Urinary bladder (tissue), 4 donors: ENCODE results near the gene FMO1. TPM values are rescaled to one million over a fixed set of nuclear protein-coding genes. Genes with fewer than 3 reads are reported as not detected.
"Not testable (repeated sequence)": the region's sequence is repeated elsewhere in the genome, so short reads cannot be mapped to it uniquely, and the experiment has no call there.

Experiments used
- DNase-seq: peaks from one replicate; pipeline ENCODE4 v3.0.0-alpha.2; 2015; ENCODE audit errors: extremely low spot score
- H3K27ac ChIP-seq: one replicate; pipeline ENCODE4 v1.5.1; 2013; ENCODE audit warnings: low read depth, mild to moderate bottlenecking, moderate library complexity
- H3K36me3 ChIP-seq: one replicate; pipeline ENCODE4 v1.6.1; 2013; ENCODE audit warnings: mild to moderate bottlenecking, moderate library complexity; ENCODE audit not compliant: insufficient read depth
- H3K4me1 ChIP-seq: one replicate; pipeline ENCODE4 v1.6.1; 2013; ENCODE audit warnings: mild to moderate bottlenecking, moderate library complexity; ENCODE audit not compliant: insufficient read depth
- H3K4me3 ChIP-seq: one replicate; pipeline ENCODE4 v1.5.1; 2013; ENCODE audit warnings: low read depth, low read length
- WGBS: extraction: QIAGEN DNeasy Blood & Tissue Kit; methylation state at CpG from one replicate; pipeline ENCODE4 v1.1.7; 2013; 5-methylcytosine and 5-hydroxymethylcytosine counted together
- polyA plus RNA-seq: library from polyadenylated mRNA; stranded (reverse); fragments of 200-250 nt; gene quantifications from one replicate; pipeline ENCODE4 v1.2.3, GENCODE V29; 2013
- total RNA-seq: library from RNA; depleted of rRNA; stranded (reverse); fragments of >200 nt; gene quantifications from one replicate; pipeline ENCODE4 v1.2.3, GENCODE V29; 2014
- donor health status: healthy with polysubstance abuse.
- donor health status: healthy.

The FMO1 gene
- total and polyA plus RNA-seq, 2 donors = 0.42 to 3.5 TPM

- Histone ChIP-seq H3K4me1 (no peaks in the 10 kb centered on the region), H3K27ac (no peak overlapping the region), H3K36me3 (no peaks in the 10 kb centered on the region), H3K4me3 (peak overlapping the region; percentile 12)
- WGBS = 27% methylated on average over 11 of the region's 11 CpGs
- DNase-seq = peak; percentile 42
Measured at GRCh38 chr1:171220581-171221054, 27.7 kb upstream of the FMO1 start.

DNA sequence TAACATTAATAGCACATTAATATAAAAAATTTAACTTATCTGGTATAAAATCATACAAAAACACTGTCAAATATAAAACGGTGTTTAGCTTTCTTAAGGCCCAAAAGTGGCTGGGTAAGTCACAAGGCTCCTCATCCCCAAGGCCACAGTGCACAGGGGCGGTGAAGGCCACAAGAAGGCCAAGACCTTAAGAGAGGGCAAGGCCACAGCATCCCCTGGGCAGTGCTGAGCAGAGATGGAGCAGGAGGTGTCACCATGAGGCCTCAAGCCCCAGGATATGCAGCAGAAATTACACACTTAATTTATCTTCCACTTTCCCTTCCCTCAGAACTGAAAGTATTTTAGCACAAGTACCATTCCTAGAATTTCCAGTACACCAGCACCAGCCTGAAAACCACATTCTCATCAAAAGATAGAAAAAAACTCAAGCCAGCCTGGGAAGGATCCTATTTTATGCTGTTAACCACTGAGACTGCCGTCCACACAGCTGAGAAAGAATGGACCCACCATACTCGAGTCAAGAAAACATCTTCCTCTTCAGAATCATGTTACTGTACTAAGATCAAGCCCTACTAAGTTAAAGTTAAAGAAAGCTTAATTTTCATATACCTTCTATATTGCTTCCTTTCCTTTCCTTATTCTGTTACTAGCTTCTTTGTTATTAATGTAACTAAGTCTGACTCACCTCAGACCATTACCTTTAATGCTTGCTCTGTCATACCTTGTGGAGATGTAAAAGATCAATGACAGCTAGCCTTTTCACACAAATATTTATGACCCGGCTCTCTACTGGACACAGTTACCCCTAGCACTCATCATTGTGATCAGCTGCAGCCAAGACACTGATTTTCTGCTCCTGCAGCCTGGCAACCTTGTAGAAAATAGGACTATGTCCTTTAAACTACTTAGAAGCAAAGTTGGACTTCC, 26.4 kb upstream of the FMO1 start:
- Histone ChIP-seq H3K27ac (peak overlapping the region; percentile 6), H3K4me3 (no peak overlapping the region), H3K36me3 (no peaks in the 10 kb centered on the region), H3K4me1 (no peaks in the 10 kb centered on the region)
- DNase-seq = no peak
- 67% methylated on average over 5 of the region's 5 CpGs for WGBS

- Histone ChIP-seq H3K27ac (no peak overlapping the region), H3K4me1 (no peaks in the 10 kb centered on the region), H3K4me3 (no peak overlapping the region), H3K36me3 (no peaks in the 10 kb centered on the region)
- DNase-seq = no peak
- WGBS = 56% methylated on average over 5 of the region's 5 CpGs
Measured at GRCh38 chr1:171222936-171223335, 25.4 kb upstream of the FMO1 start.

GRCh38 chr1:171224257-171224656, 24.0 kb upstream of the FMO1 start:
- 89% methylated on average over 4 of the region's 4 CpGs for WGBS
- DNase-seq, H3K4me1 ChIP-seq, H3K27ac ChIP-seq, H3K36me3 ChIP-seq, H3K4me3 ChIP-seq: not testable (repeated sequence)

- DNase-seq = peak; percentile 39
- Histone ChIP-seq H3K27ac (no peak overlapping the region), H3K4me1 (no peaks in the 10 kb centered on the region)
Measured at GRCh38 chr1:171226747-171227370, 21.4 kb upstream of the FMO1 start.

DNA sequence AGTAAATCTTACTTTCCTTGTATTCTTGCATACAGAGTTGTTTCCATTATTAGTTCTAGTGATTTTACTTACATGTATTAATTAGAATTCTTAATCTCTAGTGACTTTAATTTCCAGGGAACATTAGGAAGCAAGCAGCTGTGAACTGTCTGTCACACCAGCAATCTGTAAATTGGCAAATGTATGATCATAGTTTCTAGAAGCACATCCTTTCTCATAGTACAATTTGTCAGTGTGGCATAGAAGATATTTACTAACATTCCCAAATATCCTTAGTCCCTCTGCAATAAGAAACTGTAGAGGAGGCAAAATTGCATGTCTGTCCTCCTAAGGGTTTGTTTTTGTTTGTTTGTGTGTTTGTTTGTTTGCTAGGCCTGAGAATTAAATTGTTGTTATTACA, 17.0 kb upstream of the FMO1 start:
- Histone ChIP-seq H3K4me3 (no peak overlapping the region), H3K27ac (no peak overlapping the region), H3K36me3 (no peaks in the 10 kb centered on the region), H3K4me1 (no peaks in the 10 kb centered on the region)
- no peak for DNase-seq

More at GRCh38 chr1:171226747-171227370, 21.4 kb upstream of the FMO1 start:
- no peak overlapping the region for H3K4me3 ChIP-seq
- H3K36me3 ChIP-seq = no peaks in the 10 kb centered on the region
- WGBS = 71% methylated on average over 1 of the region's 1 CpG

DNA sequence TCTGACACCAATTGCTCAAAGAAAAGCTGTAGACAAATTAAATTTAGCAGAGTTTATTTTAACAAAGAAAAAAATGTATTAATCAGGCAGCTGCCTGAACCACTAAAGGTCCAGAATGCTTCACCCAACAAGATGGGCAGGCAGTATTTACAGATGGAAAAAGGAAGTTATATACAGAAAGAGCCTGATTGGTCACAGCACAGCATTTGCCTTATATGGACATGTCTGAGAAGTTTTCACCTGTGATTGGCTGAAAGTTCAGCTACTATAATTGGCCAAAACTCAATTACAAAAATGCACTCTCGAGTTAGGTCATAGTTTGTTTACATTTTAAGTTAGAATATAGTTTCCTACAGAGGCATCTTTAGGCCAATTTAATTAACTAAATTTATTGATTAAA, 15.1 kb upstream of the FMO1 start:
- H3K27ac ChIP-seq = no peak overlapping the region
- DNase-seq = no peak
- no peaks in the 10 kb centered on the region for H3K36me3 ChIP-seq
- WGBS = 91% methylated on average over 1 of the region's 1 CpG
- no peak overlapping the region for H3K4me3 ChIP-seq
- H3K4me1 ChIP-seq = no peaks in the 10 kb centered on the region

DNA sequence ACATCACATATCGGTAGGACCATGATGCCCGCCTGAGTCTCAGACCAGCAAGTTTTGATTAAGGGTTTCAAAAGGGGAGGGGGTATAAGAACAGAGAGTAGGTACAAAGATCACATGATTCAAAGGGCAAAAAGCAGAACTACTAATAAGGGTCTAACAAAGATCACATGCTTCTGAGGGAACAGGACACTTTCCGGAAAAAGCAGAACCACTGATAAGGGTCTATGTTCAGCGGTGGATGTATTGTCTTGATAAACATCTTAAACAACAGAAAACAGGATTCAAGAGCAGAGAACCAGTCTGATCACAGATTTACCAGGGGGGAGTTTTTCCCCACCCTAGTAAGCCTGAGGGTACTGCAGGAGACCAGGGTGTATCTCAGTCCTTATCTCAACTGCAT, 12.1 kb upstream of the FMO1 start:
- H3K4me1 ChIP-seq, H3K27ac ChIP-seq, H3K4me3 ChIP-seq, DNase-seq, H3K36me3 ChIP-seq: not testable (repeated sequence)
- WGBS = 90% methylated on average over 4 of the region's 4 CpGs

GRCh38 chr1:171243878-171244277, 4.4 kb upstream of the FMO1 start:
- no peak overlapping the region for H3K27ac ChIP-seq
- no peaks in the 10 kb centered on the region for H3K4me1 ChIP-seq
- 84% methylated on average over 4 of the region's 4 CpGs for WGBS
- H3K36me3 ChIP-seq = no peaks in the 10 kb centered on the region
- DNase-seq = no peak
- no peak overlapping the region for H3K4me3 ChIP-seq

DNA sequence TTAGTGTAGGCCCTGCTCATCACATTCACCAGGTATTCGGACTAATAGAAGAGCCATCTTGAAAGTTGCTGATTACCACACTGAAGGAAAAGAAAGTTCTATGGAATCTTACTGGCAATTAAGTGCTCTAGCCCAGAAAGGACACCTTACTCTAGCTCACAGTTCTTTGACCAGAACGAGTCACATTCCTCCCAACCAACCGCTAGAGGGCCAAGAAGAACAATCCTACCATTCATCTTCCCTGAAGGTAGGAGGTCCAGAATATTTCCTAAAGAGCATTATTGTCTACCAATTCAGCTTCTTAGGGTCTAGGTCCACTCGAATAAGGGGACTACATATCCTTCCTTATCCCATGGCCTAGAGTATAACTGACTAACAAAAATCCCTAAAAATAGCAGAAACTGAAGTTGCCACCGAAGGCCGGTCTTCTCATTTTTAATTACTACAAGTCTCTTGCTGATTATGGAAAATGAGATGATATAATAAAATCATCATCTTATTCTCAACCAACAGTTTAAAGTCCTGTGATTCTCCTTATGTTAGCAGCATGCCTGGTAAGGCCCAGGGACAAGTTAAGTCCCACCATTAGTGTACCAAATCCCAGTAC, 2.7 kb upstream of the FMO1 start:
- Histone ChIP-seq H3K27ac (no peak overlapping the region), H3K4me1 (no peaks in the 10 kb centered on the region), H3K4me3 (no peak overlapping the region), H3K36me3 (no peaks in the 10 kb centered on the region)
- WGBS = 39% methylated on average over 6 of the region's 6 CpGs
- DNase-seq = no peak

DNA sequence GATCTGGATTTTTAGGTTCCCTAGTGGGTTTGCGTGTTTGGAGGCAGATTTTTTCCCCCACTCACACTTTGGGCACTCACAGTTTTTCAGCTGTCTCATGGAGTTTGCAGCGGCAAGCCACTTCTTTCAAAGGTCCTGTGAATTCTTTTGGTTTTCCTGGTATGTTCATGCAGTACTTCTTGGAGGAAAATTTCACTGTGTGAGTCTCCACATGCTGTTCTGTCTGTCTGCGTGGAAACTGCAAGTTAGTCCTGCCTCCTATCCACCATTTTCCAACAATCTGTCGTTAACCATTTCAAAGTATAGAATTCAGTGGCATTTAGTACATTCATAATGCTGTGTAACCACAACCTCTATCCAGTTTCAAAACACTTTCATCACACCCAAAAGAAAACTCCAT, 793 bp upstream of the FMO1 start:
- Histone ChIP-seq H3K36me3 (no peaks in the 10 kb centered on the region), H3K27ac (no peak overlapping the region), H3K4me3 (no peak overlapping the region), H3K4me1 (no peaks in the 10 kb centered on the region)
- DNase-seq = no peak
- WGBS = 84% methylated on average over 4 of the region's 4 CpGs

DNA sequence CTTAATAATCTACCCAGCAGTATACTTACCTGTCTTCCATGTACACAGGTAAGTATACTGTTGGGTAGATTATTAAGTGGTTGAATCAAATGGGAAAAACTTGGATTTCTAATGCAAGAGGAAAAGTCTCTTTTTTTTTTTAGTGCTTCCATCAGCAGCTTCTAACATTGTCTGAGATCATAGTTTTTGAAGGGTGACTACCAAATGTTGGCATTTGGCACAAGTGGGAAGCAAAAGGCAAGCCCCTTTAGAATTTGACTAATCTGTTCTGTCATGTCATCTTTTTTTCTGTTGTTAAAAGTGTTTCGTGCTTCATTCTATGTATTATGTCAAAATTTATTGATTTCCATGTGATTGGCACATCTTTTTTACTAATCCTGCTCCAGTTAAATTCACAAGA, 547 bp downstream of the FMO1 start:
- no peak overlapping the region for H3K27ac ChIP-seq
- H3K36me3 ChIP-seq = no peaks in the 10 kb centered on the region
- H3K4me3 ChIP-seq = no peak overlapping the region
- no peaks in the 10 kb centered on the region for H3K4me1 ChIP-seq
- 0% methylated on average over 1 of the region's 1 CpG for WGBS
- DNase-seq = no peak

DNA sequence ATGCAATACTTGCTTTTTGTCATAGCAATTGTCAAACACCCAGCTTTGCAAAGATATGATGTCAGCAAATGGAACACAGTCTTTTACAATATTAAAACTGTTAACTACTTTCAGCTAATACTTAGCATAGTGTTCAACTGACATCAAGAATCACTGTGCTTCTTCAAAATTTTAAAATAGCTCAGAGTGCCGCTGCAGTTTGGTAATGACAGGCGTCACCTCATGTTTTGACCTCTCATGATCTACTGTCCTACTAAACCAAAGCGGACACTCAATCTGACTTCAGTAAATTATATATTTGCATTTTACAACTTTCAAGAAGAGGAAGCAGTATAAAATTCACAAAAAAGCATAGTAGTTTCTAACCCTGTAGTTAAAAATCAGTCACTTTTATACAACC, 2.0 kb downstream of the FMO1 start:
- 89% methylated on average over 3 of the region's 3 CpGs for WGBS
- DNase-seq = no peak
- no peaks in the 10 kb centered on the region for H3K4me1 ChIP-seq
- no peak overlapping the region for H3K27ac ChIP-seq
- H3K36me3 ChIP-seq = no peaks in the 10 kb centered on the region
- no peak overlapping the region for H3K4me3 ChIP-seq
